GM12865 (cell line): ENCODE measurements around the gene MRPL18.
A peak's percentile ranks its signal among the peaks of the same experiment; 100 is the strongest.

Source experiments
- DNase-seq: peaks from one replicate; pipeline ENCODE4 v3.0.0; 2010; ENCODE audit warnings: low read depth
- H3K4me3 ChIP-seq: 2 replicates; pipeline ENCODE4 v1.5.1; 2011; ENCODE audit warnings: mild to moderate bottlenecking, low read depth, low read length, control low read depth
- TF ChIP-seq, protein P1 (sequence below): IDR thresholded peaks from 2 replicates; pipeline ENCODE4 v1.5.1; 2011; ENCODE audit warnings: low read length, control low read depth, low read depth, inconsistent platforms; ENCODE audit not compliant: insufficient read depth; ENCODE audit errors: missing control alignments

MRPL18 gene

DNA sequence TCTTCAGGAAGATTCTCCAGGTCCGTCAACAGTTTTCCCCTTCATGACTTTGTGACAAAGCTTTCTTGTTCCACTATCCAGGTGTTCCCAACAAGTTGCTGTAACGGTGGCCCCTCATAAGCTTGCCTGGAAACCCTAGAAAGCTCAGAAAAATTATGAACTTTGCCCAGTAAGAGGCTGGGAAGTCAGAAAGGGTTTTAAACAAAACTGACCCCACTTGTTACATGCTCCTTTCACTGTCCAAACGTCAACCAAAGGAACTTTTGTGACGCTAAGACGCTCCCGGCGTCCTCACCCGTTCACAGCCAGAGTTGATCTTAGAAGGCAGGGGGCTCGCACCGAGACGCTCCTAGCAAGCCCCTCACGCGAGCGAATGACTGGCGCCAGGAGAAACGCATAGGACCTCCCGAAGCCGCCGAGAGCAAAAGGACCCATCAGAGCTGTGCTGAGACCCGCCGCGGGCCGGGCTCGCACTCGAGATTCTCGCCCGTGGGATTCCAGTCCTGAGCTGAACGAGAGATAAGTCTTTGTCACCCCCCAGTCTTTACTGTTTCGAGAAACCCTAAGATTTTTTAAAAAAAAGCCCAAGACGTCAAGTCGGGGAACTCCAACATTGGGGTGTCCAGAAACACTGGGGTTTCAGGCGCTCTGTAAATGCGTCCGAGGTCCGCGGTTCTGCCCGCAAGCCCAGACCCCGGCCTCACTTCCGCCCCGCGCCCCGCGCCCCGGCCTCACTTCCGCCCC is 29.0 kb upstream of the MRPL18 start:
- TF ChIP-seq, protein P1, sequence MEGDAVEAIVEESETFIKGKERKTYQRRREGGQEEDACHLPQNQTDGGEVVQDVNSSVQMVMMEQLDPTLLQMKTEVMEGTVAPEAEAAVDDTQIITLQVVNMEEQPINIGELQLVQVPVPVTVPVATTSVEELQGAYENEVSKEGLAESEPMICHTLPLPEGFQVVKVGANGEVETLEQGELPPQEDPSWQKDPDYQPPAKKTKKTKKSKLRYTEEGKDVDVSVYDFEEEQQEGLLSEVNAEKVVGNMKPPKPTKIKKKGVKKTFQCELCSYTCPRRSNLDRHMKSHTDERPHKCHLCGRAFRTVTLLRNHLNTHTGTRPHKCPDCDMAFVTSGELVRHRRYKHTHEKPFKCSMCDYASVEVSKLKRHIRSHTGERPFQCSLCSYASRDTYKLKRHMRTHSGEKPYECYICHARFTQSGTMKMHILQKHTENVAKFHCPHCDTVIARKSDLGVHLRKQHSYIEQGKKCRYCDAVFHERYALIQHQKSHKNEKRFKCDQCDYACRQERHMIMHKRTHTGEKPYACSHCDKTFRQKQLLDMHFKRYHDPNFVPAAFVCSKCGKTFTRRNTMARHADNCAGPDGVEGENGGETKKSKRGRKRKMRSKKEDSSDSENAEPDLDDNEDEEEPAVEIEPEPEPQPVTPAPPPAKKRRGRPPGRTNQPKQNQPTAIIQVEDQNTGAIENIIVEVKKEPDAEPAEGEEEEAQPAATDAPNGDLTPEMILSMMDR = no peak
- peak; percentile 30 for DNase-seq
- H3K4me3 ChIP-seq = peak overlapping the region; percentile 81

DNA sequence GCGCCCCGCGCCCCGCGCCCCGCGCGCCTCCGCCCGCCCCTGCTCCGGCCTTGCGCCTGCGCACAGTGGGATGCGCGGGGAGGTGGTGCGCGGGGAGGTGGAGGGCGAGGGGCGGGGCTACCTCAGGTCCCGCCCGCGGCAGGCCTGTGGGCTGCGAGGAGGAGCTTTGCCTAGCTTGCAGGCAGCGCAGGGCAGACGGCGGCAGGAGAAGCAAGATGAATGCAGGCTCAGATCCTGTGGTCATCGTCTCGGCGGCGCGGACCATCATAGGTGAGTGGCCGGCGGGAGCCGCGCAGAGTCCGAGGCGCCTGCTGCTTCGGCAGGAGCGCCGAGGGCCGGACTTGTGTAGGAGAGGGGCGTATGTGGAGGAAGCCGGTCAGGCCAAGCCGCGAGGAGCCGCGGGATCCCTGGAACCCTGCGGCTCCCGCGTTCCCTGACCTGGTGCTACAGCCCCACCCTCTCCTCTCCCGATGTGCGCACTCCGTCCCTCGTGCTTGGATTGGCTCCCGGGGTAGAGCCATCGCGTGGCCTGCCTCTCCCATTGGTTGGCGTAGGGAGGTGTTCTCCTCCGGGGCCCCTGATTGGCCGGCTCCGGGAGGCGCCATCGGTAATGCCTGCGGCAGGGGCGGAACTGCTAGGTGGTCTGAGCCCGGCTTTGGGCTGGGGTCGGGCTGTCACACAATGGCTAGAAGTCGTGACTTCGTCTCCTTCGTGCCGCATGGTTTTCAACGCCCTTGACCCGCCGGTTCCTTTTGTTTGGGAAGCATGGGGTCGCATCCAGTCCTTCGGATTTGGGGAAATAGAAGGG is 28.2 kb upstream of the MRPL18 start, which contains the start of gene ACAT2:
TSS of gene ACAT2 (plus strand) at position 173 of the 808 bp plus-strand sequence. CDS start at position 216, 43 bp downstream.
- TF ChIP-seq, protein P1 = no peak
- peak within 1 kb of the TSS; percentile 81 for H3K4me3 ChIP-seq
- peak; percentile 96 for DNase-seq

DNA sequence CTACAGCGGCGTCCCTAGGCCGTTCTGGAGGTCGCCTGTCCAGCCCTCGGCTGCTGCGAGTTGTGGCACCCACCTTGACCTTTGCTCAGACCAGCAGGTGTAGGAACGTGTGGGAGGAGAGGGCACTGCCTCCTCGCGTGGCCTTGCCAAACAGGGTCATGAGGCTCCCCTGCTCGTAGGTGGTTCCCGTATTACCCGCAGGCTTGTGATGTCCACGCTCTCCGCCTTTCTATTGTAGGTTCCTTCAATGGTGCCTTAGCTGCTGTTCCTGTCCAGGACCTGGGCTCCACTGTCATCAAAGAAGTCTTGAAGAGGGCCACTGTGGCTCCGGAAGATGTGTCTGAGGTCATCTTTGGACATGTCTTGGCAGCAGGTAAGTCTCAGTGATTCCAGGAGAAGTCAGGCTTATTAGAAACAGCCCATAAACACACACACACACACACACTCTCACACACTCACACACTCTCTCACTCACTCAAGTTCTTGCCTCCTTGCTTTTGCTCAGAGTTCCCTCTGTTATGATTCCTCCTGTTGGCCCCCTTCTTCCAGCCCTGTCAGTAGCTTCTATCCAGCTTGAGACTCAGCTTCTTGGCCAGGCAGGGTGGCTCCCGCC is 27.5 kb upstream of the MRPL18 start:
- TF ChIP-seq, protein P1 = no peak
- peak; percentile 52 for DNase-seq

DNA sequence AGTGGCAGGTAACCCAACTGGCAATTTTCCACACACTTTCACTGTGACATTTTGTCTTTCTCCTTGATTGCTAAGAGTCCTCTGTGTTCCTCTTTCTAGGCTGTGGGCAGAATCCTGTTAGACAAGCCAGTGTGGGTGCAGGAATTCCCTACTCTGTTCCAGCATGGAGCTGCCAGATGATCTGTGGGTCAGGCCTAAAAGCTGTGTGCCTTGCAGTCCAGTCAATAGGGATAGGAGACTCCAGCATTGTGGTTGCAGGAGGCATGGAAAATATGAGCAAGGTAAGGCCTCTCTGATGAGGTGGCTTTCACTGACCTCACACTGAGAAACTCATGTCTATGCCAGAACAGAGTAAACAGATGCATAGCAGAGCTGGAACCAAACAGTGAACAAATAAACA is 23.4 kb upstream of the MRPL18 start:
- TF ChIP-seq, protein P1 = no peak

More for the DNA sequence above, 27.5 kb upstream of the MRPL18 start:
- H3K4me3 ChIP-seq = peak overlapping the region; percentile 77

DNA sequence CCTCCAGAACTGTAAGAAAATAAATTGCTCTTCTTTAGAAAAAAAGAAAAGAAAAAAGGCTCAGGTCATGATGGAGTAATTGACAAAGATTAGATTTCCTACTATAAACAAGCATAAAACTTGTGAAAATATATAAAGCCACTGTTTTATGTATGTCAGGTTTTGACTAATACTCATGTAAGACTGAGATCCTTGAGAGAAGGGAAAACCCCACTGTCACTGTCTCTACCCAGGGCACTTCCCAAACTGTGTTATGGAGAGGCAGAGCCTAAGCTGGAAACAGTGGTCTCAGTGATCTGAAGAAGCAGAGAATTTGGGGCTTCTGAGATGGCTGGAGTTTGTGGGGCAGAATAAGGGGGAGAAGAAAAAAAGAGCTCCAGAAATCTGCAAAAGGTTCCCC is 20.8 kb upstream of the MRPL18 start:
- no peak for DNase-seq
- H3K4me3 ChIP-seq = no peak overlapping the region
- TF ChIP-seq, protein P1 = no peak

More for the DNA sequence above, 23.4 kb upstream of the MRPL18 start:
- no peak for DNase-seq
- H3K4me3 ChIP-seq = no peak overlapping the region

DNA sequence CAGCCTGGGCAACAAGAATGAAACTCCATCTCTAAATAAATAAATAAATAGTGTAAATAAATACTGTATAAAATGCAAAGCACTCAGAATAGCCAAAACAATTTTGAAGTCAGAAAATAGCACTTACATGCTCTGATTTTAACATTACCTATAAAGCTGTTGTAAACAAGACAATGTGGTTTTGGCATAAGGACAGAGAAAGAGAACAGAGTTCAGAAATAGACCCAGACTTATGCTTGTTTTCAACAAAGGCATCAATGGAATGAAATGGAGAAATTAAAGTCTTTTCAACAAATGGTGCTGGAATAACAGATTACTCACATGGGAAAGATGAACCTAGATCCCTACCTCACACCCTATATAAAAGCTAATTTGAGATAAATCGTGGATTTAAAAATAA is 18.1 kb upstream of the MRPL18 start:
- TF ChIP-seq, protein P1 = no peak
- H3K4me3 ChIP-seq = no peak overlapping the region
- no peak for DNase-seq
